Measurements from ENCODE around the gene GAR1.

GRCh38 chr4:109801099-109801789, 14.3 kb upstream of the GAR1 start:
- TF ChIP-seq CTCF (IDR thresholded peaks at IDR 0.05 in 8 of 11, conservative IDR thresholded peaks at IDR 0.05 in 3 of 11) (no peak), POLR2A (IDR thresholded peaks at IDR 0.05) (no peak)

Data from spleen (tissue), 7 donors.